KG1 (cell line): ENCODE data around the gene AKNA.

Experiments
- DNase-seq: peaks from one replicate; lab custom pipeline; 2025; lab: John Stamatoyannopoulos, UW

Gene AKNA

DNA sequence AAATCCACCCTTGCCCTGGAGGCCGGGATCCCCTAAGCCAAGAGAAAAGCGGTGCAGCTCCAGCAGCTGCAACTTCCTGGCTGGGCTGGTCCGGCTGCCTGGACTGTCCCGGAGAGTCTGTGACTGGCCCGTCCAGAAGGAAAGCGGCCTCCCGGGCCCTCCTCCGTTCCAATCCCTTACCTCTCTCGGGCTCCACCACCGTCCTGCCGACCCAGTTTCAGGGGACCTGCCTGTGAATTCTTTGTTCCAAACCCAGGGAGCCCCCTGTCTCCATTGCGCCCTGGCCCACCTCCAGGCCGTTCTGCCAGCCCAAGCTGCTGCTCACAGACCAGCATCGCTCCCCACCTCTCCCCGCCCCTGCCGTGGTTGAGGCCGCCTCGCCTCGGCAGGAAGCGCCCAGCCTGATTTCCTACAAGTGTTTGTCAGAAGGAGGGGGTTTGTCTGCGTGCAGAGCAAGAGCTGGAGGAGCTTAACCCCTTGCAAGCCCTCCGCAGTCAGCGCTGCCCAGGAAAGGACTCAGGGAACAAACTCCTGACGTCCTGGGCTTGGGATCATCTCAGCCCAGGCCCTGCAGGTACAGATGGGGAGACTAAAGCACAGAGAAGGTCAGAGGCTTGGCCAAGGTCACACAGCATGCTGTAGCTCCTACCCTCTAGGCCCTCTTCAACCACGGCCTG lies at the start of gene AKNA:
TSS of gene AKNA (minus strand) at position 303 of the 677 bp plus-strand sequence. CDS start 6,649 bp downstream, outside the sequence.
- DNase-seq, result peak; percentile 77

DNA sequence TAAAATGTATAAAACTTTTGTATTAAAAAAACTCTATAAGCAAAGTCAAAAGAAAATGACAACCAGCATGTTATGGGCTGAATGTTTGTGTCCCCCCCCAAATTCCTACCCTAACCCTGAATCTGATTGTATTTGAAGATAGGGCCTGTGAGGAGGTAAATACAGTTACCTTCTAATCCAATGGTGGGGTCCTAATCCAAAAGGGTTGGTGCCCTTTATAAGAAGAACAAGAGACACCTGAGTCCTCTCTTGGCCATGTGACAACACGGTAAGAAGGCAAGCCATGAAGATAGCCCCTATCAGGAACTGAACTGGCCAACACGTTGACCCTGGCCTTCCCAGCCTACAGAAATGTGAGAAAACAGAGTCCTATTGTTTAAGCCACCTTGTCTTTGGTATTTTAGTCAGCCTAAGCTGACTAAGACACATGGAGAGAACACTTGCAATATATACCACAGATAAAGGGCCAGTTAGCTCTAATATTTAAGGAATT lies 49.7 kb upstream of the AKNA start:
- DNase-seq, result no peak

- DNase-seq, result no peak
Observed at GRCh38 chr9:114434878-114435311, 47.1 kb upstream of the AKNA start.

DNA sequence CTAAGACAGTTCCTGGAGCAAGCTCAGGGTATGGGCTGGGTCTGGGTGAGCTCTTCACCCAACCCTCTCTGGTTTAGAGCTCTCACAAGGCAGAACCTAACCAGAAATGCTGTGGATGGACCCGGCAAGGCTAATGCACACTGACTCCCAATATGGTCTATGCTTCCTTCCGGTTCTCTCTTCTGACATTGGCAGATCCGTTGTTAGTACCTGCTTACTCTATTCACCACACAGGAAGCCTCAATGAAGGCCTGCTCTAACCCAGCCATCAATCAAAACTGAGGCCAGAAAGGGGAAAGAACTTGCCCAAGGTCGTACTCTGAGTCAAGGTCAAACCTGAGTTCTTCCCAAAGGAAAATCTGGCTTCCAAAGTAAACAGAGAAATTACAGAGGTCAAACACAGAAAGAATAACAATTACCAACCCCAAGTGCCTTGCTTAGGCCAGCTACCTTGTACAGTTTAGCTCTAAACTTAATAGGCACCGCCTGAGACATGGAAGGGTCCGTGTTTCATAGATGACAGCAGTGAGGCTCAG lies 46.0 kb upstream of the AKNA start:
- no peak for DNase-seq

- DNase-seq, result no peak
Observed at GRCh38 chr9:114433086-114433485, 45.3 kb upstream of the AKNA start.

- DNase-seq, result no peak
Observed at GRCh38 chr9:114432323-114433067, 44.7 kb upstream of the AKNA start.

DNA sequence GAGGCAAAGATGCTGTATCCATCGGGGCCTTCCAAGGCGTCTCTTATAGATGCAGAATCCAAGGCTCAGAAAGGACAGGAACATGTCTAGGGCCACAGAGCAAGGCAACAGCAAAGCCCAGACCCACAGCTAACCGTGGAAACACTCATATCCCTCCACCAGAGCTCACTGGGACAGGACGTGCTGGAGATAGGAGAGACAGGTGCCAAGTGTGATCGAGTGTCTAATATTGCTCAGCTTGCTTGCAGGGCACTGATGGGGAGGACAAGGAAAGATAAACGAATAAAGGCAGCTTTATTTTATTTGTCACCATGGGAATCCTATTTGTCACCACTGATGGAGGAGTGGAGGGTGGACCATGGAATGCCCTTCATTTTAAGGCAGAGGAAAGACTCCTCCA lies 44.0 kb upstream of the AKNA start:
- no peak for DNase-seq

DNA sequence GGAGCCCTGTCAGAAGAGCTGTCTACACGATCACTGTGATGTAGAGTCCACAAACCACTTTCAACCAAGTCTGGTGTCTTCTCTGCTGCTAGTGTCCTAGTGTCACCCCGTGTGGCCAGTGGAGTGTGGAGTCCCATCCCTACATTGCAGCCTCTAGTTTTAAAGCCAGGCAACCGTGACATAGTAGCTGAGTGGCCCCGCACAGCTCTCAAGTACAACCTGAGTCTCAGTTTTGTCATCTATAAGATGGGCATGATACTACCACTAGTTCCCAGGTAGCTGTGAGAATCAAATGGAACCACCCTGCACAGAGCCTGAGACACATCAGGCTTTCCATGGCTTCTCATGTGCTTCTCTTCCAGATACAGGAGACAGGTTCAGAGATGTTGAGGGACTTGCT lies 43.2 kb upstream of the AKNA start:
- DNase-seq, result no peak

DNA sequence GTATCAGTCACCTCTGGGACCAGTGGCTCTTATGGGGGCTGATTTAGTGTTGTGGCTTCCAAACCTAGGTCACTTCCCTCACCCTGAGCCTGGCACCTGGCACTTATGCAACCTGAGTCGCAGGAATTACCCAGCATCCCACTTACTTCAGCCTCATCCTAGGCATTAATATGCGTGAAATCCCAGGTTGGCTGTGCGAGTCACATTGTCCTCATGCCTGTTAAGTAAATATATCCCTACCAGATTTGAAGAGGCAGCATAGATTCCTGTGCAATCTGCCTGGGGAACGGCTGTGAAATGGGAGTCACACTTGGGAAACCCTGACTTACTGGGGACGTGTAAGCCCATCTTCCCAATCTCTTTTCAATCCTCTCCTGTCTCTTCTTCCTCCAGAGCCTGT lies 42.7 kb upstream of the AKNA start:
- no peak for DNase-seq

DNA sequence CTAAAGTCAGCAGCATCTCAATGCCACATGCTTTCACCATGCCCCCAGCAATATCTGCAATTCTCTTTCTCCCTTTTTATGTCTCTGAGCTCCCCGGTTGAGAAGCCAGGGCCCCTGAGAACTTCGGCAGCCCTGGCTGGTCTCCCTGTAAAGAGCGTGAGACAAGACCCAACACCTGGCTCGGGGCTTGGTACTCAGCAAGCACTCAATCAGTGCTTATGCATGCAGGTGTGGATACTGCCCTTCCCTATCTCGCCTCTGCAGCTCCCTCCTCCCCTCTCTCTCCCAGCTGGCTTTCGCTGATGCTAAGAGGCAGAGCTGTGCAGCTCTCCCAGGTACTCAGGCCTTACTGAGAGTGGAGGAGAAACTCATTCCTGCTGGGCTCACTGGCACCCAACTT lies 41.7 kb upstream of the AKNA start:
- no peak for DNase-seq

- no peak for DNase-seq
Observed at GRCh38 chr9:114428466-114428865, 40.7 kb upstream of the AKNA start.

DNA sequence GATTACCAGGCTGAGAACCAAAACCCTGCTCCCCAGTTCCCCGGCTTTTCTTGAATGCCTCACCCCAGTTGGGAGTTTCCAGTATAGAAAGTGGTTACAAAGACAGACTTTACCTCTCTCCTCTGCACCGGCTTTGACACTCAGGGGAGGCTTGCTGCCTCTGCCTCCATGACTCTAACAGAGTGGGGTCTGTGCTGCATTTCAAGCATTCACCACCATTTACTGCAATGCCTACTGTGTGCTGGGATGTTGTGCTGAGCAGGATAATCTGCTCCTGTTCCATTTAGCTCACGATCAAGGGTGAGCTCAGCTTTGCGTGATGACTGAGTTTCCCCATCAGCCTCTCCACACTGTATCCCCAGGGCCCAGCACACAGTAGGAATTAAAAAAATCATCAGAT lies 39.9 kb upstream of the AKNA start:
- DNase-seq, result no peak

GRCh38 chr9:114426046-114426948 lies 38.5 kb upstream of the AKNA start:
- no peak for DNase-seq

DNA sequence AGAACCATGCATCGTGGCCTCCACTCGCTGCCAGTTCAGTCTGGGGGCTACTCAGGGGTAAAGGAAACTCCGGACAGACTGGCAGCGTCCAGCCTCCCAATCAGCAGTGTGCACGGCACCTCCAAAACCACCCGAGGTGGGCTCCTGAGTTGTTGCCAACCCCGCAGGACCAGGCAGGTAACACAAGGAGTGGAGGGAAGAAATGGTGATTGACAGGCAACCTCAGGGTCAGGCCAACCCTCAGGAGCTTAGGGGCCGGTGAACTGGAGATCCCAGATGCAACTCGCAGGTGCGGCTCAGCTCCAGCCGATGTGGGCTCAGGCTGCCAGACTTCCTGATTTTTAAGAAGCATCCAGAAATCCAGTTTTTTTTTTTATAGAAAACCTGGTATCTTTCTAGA lies 37.3 kb upstream of the AKNA start:
- DNase-seq, result no peak

GRCh38 chr9:114424126-114424525 lies 36.3 kb upstream of the AKNA start:
- no peak for DNase-seq

GRCh38 chr9:114423181-114423580 lies 35.4 kb upstream of the AKNA start:
- DNase-seq, result no peak

DNA sequence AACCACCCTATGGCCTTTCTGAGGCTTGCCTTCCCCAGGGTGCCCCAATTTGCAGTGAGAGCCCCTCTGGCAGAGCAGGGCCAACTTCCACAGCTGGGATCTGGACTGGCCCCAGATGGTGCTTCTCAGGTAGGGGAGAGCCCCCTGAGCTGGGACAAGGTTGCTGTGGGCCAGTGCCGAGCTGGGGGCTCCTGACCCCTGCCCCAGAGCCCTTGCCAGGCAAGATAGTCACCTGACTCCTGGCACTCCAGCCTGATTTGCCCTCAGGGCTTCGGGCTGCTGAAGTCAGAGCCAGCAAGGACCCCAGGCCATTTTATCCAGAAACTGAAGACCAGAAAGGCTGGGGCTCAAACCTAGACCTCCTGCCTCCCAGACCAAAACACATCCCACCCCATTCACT lies 33.4 kb upstream of the AKNA start:
- DNase-seq, result no peak

GRCh38 chr9:114419796-114420195 lies 32.0 kb upstream of the AKNA start:
- no peak for DNase-seq

DNA sequence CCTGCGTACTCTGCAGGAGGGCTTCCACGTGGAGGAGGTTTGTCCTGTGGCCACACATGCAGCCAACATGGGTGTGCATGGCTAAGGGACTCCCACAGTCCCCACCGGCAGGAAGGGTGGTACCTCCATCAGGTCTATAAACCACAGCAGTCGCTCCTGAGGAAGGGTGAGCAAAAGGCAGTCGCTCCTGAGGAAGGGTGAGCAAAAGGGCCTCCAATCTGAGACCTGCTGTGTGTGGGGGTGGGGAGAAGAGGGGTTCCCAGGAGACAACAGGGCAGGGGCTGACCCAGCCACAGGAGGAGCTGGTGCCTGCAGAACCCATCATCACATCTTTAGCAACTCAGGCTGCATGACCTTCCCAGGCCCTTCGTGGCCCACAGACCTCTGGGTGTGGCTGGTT lies 30.3 kb upstream of the AKNA start:
- no peak for DNase-seq

GRCh38 chr9:114417511-114417910 lies 29.7 kb upstream of the AKNA start:
- DNase-seq, result no peak

GRCh38 chr9:114416906-114417305 lies 29.1 kb upstream of the AKNA start:
- no peak for DNase-seq

- no peak for DNase-seq
Observed at GRCh38 chr9:114416290-114416689, 28.5 kb upstream of the AKNA start.
